Spleen (tissue), 11 donors: ENCODE measurements around the gene CASQ2. TPM values are rescaled to one million over a fixed set of nuclear protein-coding genes. Genes with fewer than 3 reads are reported as not detected.

Source experiments
- DNase-seq: peaks from one replicate; pipeline ENCODE4 v3.0.0-alpha.2; 2020
- H3K27ac ChIP-seq, 8 donors: fragments of 200-600 bp; sonication (generic) in 7 of 8; 1 replicate in 4 of 8; 2 replicates in 4 of 8; pipeline versions ENCODE4 v1.5.0 to v1.8.0; 2016 to 2021; ENCODE audit warnings: inconsistent platforms in 4 of 8, mild to moderate bottlenecking in 4 of 8, moderate library complexity in 1 of 8
- H3K27me3 ChIP-seq, 7 donors: fragments of 200-600 bp; sonication (generic) in 6 of 7; replicated peaks in 1 of 7; 1 replicate in 4 of 7; 2 replicates in 3 of 7; pipeline versions ENCODE4 v1.5.0 to v1.8.0; 2016 to 2021; ENCODE audit warnings: inconsistent platforms in 3 of 7, mild to moderate bottlenecking in 1 of 7
- H3K36me3 ChIP-seq, 6 donors: fragments of 200-600 bp; sonication (generic) in 5 of 6; 1 replicate in 4 of 6; 2 replicates in 2 of 6; pipeline versions ENCODE4 v1.5.0 to v1.8.0; 2016 to 2021; ENCODE audit warnings: inconsistent platforms in 2 of 6
- H3K4me1 ChIP-seq, 6 donors: fragments of 200-600 bp; sonication (generic) in 5 of 6; 1 replicate in 3 of 6; 2 replicates in 3 of 6; pipeline versions ENCODE4 v1.5.0 to v1.8.0; 2016 to 2021; ENCODE audit warnings: inconsistent platforms in 3 of 6
- H3K4me3 ChIP-seq, 8 donors: fragments of 200-600 bp; sonication (generic) in 7 of 8; 1 replicate in 4 of 8; 2 replicates in 4 of 8; pipeline versions ENCODE4 v1.5.0 to v1.8.0; 2016 to 2021; ENCODE audit warnings: inconsistent platforms in 4 of 8, mild to moderate bottlenecking in 4 of 8, moderate library complexity in 2 of 8
- H3K9me3 ChIP-seq, 8 donors: fragments of 200-600 bp; sonication (generic) in 7 of 8; 1 replicate in 4 of 8; 2 replicates in 4 of 8; pipeline versions ENCODE4 v1.5.0 to v1.8.0; 2016 to 2021; ENCODE audit warnings: inconsistent platforms in 4 of 8
- CTCF ChIP-seq, 11 experiments: fragments of 200-600 bp in 7 of 11; fragments of 450-650 bp in 4 of 11; sonication (generic) in 4 of 11; IDR thresholded peaks in 8 of 11; conservative IDR thresholded peaks in 3 of 11; 1 replicate in 7 of 11; 2 replicates in 4 of 11; pipeline versions ENCODE4 v1.4.0 to v1.8.0; 2016 to 2021; ENCODE audit warnings: antibody characterized with exemption in 11 of 11, inconsistent platforms in 4 of 11, mild to moderate bottlenecking in 1 of 11
- POLR2A ChIP-seq, 3 donors: fragments of 450-650 bp; IDR thresholded peaks; one replicate each; pipeline ENCODE4 v1.5.1; 2017; ENCODE audit warnings: antibody characterized with exemption in 3 of 3, mild to moderate bottlenecking in 1 of 3
- POLR2AphosphoS5 ChIP-seq, 3 donors: sonication (generic); formaldehyde crosslinking; IDR thresholded peaks; one replicate each; pipeline ENCODE4 v1.5.1; 2017; ENCODE audit warnings: antibody characterized with exemption in 3 of 3
- WGBS, 5 donors: extraction: QIAGEN DNeasy Blood & Tissue Kit in 3 of 5; methylation state at CpG; one replicate each; pipeline versions ENCODE4 v1.1.5 to v1.1.7; 2013 to 2018; 5-methylcytosine and 5-hydroxymethylcytosine counted together
- intact Hi-C: fragments of 100-400 bp; cut with DNase I; formaldehyde crosslinking; loops from one replicate; pipeline ENCODE4 v1.15.0; 2023; ENCODE audit warnings: low total_unique reads
- polyA plus RNA-seq, 3 donors: library from polyadenylated mRNA; stranded (reverse); fragments of 200-250 nt; gene quantifications; one replicate each; pipeline ENCODE4 v1.2.1, GENCODE V29; 2013
- total RNA-seq, 7 donors: library from RNA; depleted of rRNA in 3 of 7; stranded (reverse); fragments of >200 nt in 3 of 7; fragmentation: NEBNext Ultra II Directional in 4 of 7; extraction: Animal tissue kit (Norgen Biotek cat#: 25700) in 4 of 7; gene quantifications; one replicate each; pipeline versions ENCODE4 v1.1.0 to v1.2.1, GENCODE V29; 2016 to 2021
- donor health status: healthy with polysubstance abuse.
- donor health status: DM: no; HTN: no; CAD: no; lungs with moderate emphysema.
- donor health status: DM: no; HTN: no; CAD: no.
- donor health status: Bipolar disorder and iron deficiency.
- donor health status: healthy.
- donor health status: DM: no; HTN: no; CAD: no.
- donor health status: DM: yes; HTN: yes; CAD: no.

The CASQ2 gene
- total and polyA plus RNA-seq, 10 donors, result 0.24 to 0.93 (median 0.51) TPM

GRCh38 chr1:115748401-115749150, 19.9 kb downstream of the CASQ2 start:
- 47 to 79% (median 57%) methylated on average over 5 of the region's 5 CpGs for WGBS, 5 donors
- H3K27ac ChIP-seq, result no peak overlapping the region
- no peak overlapping the region for H3K4me3 ChIP-seq
- H3K27me3 ChIP-seq, result peaks cover 0 to 21% (median 0%) of the 10 kb centered on the region in 7 donors
- no peak for DNase-seq
- H3K4me1 ChIP-seq, result no peaks in the 10 kb centered on the region
- H3K36me3 ChIP-seq, result no peaks in the 10 kb centered on the region
- TF ChIP-seq POLR2A (IDR thresholded peaks at IDR 0.05), result no peak
- no peak for TF ChIP-seq CTCF (IDR thresholded peaks at IDR 0.05 in 8 of 11, conservative IDR thresholded peaks at IDR 0.05 in 3 of 11)
- TF ChIP-seq POLR2AphosphoS5 (IDR thresholded peaks at IDR 0.05), result no peak
- H3K9me3 ChIP-seq, result no peaks in the 10 kb centered on the region
- intact Hi-C loops, result no loop called here

- WGBS, 5 donors, result 41 to 85% (median 63%) methylated on average over 5 of the region's 5 CpGs
- Histone ChIP-seq H3K9me3 (no peaks in the 10 kb centered on the region), H3K27ac (no peak overlapping the region), H3K36me3 (no peaks in the 10 kb centered on the region), H3K27me3 (peaks cover 0 to 8% (median 0%) of the 10 kb centered on the region in 7 donors), H3K4me3 (no peak overlapping the region), H3K4me1 (no peaks in the 10 kb centered on the region)
- TF ChIP-seq POLR2AphosphoS5 (IDR thresholded peaks at IDR 0.05) (no peak), CTCF (IDR thresholded peaks at IDR 0.05 in 8 of 11, conservative IDR thresholded peaks at IDR 0.05 in 3 of 11) (no peak), POLR2A (IDR thresholded peaks at IDR 0.05) (no peak)
- intact Hi-C loops, result no loop called here
- DNase-seq, result no peak
Observed at GRCh38 chr1:115746021-115746690, 22.4 kb downstream of the CASQ2 start.

GRCh38 chr1:115744646-115745275, 23.8 kb downstream of the CASQ2 start:
- no peak for TF ChIP-seq POLR2AphosphoS5 (IDR thresholded peaks at IDR 0.05)
- no peak for TF ChIP-seq POLR2A (IDR thresholded peaks at IDR 0.05)
- no peak for TF ChIP-seq CTCF (IDR thresholded peaks at IDR 0.05 in 8 of 11, conservative IDR thresholded peaks at IDR 0.05 in 3 of 11)
- Histone ChIP-seq H3K27ac (no peak overlapping the region), H3K36me3 (no peaks in the 10 kb centered on the region), H3K27me3 (peaks cover 0 to 6% (median 0%) of the 10 kb centered on the region in 7 donors), H3K4me1 (no peaks in the 10 kb centered on the region), H3K4me3 (no peak overlapping the region), H3K9me3 (no peaks in the 10 kb centered on the region)
- WGBS, 5 donors, result 75 to 91% (median 80%) methylated on average over 3 of the region's 3 CpGs
- intact Hi-C loops, result no loop called here
- DNase-seq, result no peak

- intact Hi-C loops, result no loop called here
- Histone ChIP-seq H3K4me1 (no peaks in the 10 kb centered on the region), H3K27ac (no peak overlapping the region), H3K36me3 (no peaks in the 10 kb centered on the region), H3K9me3 (no peaks in the 10 kb centered on the region), H3K4me3 (no peak overlapping the region), H3K27me3 (peaks cover 0 to 6% (median 0%) of the 10 kb centered on the region in 7 donors)
- WGBS, 5 donors, result 42 to 79% (median 54%) methylated on average over 1 of the region's 1 CpG
- no peak for DNase-seq
- no peak for TF ChIP-seq CTCF (IDR thresholded peaks at IDR 0.05 in 8 of 11, conservative IDR thresholded peaks at IDR 0.05 in 3 of 11)
Observed at GRCh38 chr1:115740811-115741210, 27.7 kb downstream of the CASQ2 start.
